A549 (cell line): ENCODE data around the gene PACS1.

ENCODE experiments used
- CHD2 ChIP-seq: fragments of 150-350 bp; IDR thresholded peaks from 2 replicates; pipeline ENCODE4 v1.6.1; 2014; ENCODE audit warnings: low read length; ENCODE audit not compliant: partially characterized antibody
- CTCF ChIP-seq: fragments of >200 bp; sonication (Bioruptor Twin); formaldehyde crosslinking; IDR thresholded peaks from 3 replicates; pipeline ENCODE4 v1.5.1; 2016
- EP300 ChIP-seq, 2 experiments: fragments of >200 bp; sonication (Bioruptor Twin); formaldehyde crosslinking; IDR thresholded peaks; 2 replicates in 1 of 2; 3 replicates in 1 of 2; pipeline ENCODE4 v1.6.1; 2016 to 2017
- MAX ChIP-seq: IDR thresholded peaks from 2 replicates; pipeline ENCODE4 v1.6.1; 2012
- POLR2A ChIP-seq: IDR thresholded peaks from 2 replicates; pipeline ENCODE4 v1.6.1; 2012; ENCODE audit warnings: mild to moderate bottlenecking, low read length
- RAD21 ChIP-seq, 2 experiments: fragments of >200 bp in 1 of 2; sonication (Bioruptor Twin) in 1 of 2; formaldehyde crosslinking in 1 of 2; IDR thresholded peaks in 1 of 2; conservative IDR thresholded peaks in 1 of 2; 2 replicates in 1 of 2; 3 replicates in 1 of 2; pipeline ENCODE4 v1.6.1; 2012 to 2018; ENCODE audit warnings: inconsistent platforms in 1 of 2

- TF ChIP-seq CTCF (no peak), MAX (no peak; the same call in 1 of the 2 replicates), CHD2 (no peak), POLR2A (no peak), RAD21 (conservative IDR thresholded peaks at IDR 0.05 in 1 of 2, IDR thresholded peaks at IDR 0.05 in 1 of 2) (no peak), EP300 (IDR thresholded peaks at IDR 0.05) (no peak)
Observed at GRCh38 chr11:66287889-66288670, 218.0 kb downstream of the PACS1 start.
